ENCODE measurements around the gene EDN2.

The EDN2 gene

DNA sequence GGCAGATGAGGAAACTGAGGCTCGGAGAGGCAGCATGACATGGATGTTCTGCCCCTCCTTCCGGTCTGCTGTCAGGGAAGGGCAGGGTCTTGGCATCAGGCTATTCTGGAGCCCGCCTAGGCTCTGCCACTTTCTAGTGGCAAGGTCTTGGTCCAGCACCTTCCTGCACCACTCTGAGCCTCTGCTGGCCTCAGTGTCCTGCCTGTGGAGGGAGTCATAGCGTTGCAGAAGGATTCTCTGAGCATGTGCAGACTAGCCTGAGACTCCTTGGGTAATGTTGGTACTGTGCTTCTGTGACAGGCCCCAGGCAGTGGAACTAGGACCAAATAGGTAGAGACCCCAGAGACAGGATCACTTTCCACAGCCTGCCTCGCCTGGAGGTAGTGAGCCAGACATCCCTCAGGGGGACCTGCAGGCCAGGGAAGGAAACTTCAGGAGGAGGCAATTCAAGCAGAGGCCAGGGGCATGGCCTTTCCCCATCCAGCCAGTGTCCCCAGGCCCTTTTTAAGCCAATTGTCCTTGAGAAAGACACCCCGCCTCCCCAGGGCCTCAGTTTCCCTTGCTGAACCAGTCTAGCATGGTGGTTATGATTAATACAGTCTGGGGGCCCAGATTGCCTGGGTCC, 10.6 kb downstream of the EDN2 start:
- no peak for DNase-seq
- TF ChIP-seq, protein P1, sequence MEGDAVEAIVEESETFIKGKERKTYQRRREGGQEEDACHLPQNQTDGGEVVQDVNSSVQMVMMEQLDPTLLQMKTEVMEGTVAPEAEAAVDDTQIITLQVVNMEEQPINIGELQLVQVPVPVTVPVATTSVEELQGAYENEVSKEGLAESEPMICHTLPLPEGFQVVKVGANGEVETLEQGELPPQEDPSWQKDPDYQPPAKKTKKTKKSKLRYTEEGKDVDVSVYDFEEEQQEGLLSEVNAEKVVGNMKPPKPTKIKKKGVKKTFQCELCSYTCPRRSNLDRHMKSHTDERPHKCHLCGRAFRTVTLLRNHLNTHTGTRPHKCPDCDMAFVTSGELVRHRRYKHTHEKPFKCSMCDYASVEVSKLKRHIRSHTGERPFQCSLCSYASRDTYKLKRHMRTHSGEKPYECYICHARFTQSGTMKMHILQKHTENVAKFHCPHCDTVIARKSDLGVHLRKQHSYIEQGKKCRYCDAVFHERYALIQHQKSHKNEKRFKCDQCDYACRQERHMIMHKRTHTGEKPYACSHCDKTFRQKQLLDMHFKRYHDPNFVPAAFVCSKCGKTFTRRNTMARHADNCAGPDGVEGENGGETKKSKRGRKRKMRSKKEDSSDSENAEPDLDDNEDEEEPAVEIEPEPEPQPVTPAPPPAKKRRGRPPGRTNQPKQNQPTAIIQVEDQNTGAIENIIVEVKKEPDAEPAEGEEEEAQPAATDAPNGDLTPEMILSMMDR (IDR thresholded peaks at IDR 0.05; ENCODE audit: low read depth, low read length, missing control alignments), result no peak
- in situ Hi-C loops (cut with HindIII; ENCODE audit: low pct_ligation_motif_present, low sequenced_read_pairs), result no loop called here
- H3K36me3 ChIP-seq (replicated peaks), result no peaks in the 10 kb centered on the region
- no peak overlapping the region for H3K4me3 ChIP-seq (ENCODE audit: low read depth, low read length)
- H3K27me3 ChIP-seq (replicated peaks), result no peaks in the 10 kb centered on the region
- H3K27ac ChIP-seq, result no peak overlapping the region

DNA sequence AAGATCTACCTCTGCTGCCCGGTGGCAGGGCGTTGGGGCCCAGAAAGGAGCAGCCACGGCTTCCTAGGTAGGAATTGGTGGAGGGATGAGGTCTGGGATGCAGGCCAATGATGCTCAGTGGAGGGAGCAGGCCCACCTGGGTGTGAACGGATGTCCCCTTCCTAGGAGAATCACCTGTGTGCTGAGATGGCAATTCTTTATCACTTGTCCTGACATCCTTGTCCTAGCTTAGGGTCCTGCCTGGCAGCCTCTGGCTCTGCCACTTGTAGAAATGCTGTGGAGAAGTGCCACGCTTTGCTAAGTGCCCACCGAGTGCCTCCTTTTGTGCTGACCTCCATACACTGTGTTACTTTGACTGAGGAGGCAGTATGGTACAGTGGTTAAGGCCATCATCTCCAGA, 12.8 kb downstream of the EDN2 start:
- Histone ChIP-seq H3K27me3 (replicated peaks) (no peaks in the 10 kb centered on the region), H3K4me3 (ENCODE audit: low read depth, low read length) (no peak overlapping the region), H3K36me3 (replicated peaks) (no peaks in the 10 kb centered on the region), H3K27ac (no peak overlapping the region)
- DNase-seq, result no peak
- TF ChIP-seq, protein P1 (IDR thresholded peaks at IDR 0.05; ENCODE audit: low read depth, low read length, missing control alignments), result no peak
- in situ Hi-C loops (cut with HindIII; ENCODE audit: low pct_ligation_motif_present, low sequenced_read_pairs), result no loop called here

DNA sequence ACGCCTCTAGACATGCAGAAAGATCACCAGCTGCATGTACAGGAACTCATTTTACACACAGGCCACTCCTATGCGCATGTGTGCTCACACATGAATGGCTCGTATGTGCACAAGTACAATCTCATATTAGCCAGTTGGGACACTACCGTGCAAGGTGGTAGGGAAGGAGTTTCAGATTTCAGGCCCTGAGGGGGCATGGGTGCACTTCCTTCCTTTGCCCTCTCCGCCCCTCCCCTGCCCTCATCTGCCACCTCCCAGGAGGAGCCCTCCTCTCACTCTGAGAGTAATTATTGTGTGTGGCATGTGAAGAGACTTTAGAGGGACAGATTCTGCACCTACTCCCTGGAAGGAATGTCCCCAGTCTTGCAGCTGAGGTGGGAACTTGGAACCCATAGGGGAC, 14.8 kb downstream of the EDN2 start:
- Histone ChIP-seq H3K27ac (no peak overlapping the region), H3K27me3 (replicated peaks) (no peaks in the 10 kb centered on the region), H3K4me3 (ENCODE audit: low read depth, low read length) (no peak overlapping the region), H3K36me3 (replicated peaks) (no peaks in the 10 kb centered on the region)
- DNase-seq, result no peak
- in situ Hi-C loops (cut with HindIII; ENCODE audit: low pct_ligation_motif_present, low sequenced_read_pairs), result no loop called here
- TF ChIP-seq, protein P1 (IDR thresholded peaks at IDR 0.05; ENCODE audit: low read depth, low read length, missing control alignments), result no peak

DNA sequence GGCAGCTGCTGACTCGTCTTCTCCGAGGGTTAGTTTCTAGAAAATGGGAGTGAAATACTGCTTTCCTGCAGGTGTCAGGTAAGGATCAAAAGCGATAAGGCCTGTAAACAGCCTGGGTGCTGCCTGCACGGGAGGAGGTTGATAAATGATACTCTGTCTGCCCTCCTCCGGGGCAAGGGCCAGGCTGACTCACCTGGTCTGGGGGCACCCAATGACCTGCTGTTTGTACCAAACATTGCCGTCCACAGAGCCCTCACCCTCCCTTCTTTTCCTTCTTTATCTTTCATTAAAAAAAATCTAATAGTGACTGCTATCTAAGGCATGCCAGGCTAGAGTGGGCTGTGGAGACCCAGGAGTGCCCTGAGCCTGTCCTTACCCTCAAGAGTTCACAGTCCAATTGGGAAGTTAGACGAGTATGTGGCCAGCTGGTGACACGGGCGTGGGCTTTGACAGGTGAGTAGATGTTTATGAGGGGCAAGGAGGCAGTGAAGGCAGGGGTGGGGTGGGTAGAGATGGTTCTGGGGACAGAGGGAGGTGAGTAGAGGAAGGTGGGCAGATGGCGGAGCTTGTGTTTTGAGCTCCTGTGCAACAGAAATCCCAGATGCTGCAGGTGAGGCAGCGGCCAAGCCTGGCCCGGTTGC, 16.2 kb downstream of the EDN2 start:
- Histone ChIP-seq H3K27me3 (replicated peaks) (no peaks in the 10 kb centered on the region), H3K27ac (no peak overlapping the region), H3K36me3 (replicated peaks) (no peaks in the 10 kb centered on the region), H3K4me3 (ENCODE audit: low read depth, low read length) (no peak overlapping the region)
- TF ChIP-seq, protein P1 (IDR thresholded peaks at IDR 0.05; ENCODE audit: low read depth, low read length, missing control alignments), result no peak
- no peak for DNase-seq
- in situ Hi-C loops (cut with HindIII; ENCODE audit: low pct_ligation_motif_present, low sequenced_read_pairs), result no loop called here

DNA sequence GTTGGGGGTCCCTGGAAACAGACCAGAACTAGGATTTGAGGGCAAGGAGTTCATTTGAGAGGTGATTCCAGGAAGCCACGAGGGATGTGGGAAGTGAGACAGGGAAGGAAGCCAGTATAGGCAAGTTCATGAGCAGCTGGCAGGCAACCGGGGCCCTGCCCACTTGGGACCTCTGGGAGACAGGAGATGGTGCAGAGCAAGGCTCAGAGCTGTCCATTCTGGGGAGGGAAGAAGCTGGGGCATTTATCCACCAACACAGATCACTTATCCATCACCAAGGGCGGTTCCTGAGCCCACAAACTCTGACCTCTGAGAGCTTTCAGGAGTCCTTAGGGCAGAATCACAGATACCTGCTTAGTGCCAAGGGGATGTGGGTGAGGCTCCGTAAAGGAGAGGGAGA, 16.8 kb downstream of the EDN2 start:
- no peak for DNase-seq
- in situ Hi-C loops (cut with HindIII; ENCODE audit: low pct_ligation_motif_present, low sequenced_read_pairs), result no loop called here
- Histone ChIP-seq H3K4me3 (ENCODE audit: low read depth, low read length) (no peak overlapping the region), H3K36me3 (replicated peaks) (no peaks in the 10 kb centered on the region), H3K27me3 (replicated peaks) (no peaks in the 10 kb centered on the region), H3K27ac (no peak overlapping the region)
- TF ChIP-seq, protein P1 (IDR thresholded peaks at IDR 0.05; ENCODE audit: low read depth, low read length, missing control alignments), result no peak

DNA sequence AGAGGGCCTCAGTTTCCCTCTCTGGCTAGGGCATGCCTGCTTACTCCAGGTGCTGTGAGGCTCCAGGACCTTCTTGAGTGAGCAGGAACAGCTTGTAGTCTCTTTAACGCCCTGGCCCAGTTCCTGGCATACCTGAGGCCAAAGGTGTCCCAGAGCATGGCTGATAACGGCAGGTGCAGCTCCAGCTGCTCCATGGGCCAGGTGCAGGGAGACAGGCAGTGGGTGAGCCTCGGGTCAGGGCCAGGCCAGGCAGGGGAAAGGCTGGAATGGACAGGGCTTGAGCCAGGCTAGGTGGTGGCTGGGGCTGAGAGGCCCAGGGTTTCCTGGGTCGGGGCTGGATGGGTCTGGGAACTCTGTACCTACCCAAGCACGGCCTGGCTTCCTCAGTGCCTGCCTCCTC, 18.3 kb downstream of the EDN2 start:
- TF ChIP-seq, protein P1 (IDR thresholded peaks at IDR 0.05; ENCODE audit: low read depth, low read length, missing control alignments), result no peak
- Histone ChIP-seq H3K36me3 (replicated peaks) (no peaks in the 10 kb centered on the region), H3K4me3 (ENCODE audit: low read depth, low read length) (no peak overlapping the region), H3K27me3 (replicated peaks) (no peaks in the 10 kb centered on the region), H3K27ac (no peak overlapping the region)
- DNase-seq, result no peak
- in situ Hi-C loops (cut with HindIII; ENCODE audit: low pct_ligation_motif_present, low sequenced_read_pairs), result no loop called here

Measured in brain microvascular endothelial cell (primary cell).